Measurements from ENCODE around the gene KDM4B. TPM values are rescaled to one million over a fixed set of nuclear protein-coding genes. Genes with fewer than 3 reads are reported as not detected.

Gene KDM4B
- total RNA-seq, 1 donor from 2014 or later, result 43.7 TPM

DNA sequence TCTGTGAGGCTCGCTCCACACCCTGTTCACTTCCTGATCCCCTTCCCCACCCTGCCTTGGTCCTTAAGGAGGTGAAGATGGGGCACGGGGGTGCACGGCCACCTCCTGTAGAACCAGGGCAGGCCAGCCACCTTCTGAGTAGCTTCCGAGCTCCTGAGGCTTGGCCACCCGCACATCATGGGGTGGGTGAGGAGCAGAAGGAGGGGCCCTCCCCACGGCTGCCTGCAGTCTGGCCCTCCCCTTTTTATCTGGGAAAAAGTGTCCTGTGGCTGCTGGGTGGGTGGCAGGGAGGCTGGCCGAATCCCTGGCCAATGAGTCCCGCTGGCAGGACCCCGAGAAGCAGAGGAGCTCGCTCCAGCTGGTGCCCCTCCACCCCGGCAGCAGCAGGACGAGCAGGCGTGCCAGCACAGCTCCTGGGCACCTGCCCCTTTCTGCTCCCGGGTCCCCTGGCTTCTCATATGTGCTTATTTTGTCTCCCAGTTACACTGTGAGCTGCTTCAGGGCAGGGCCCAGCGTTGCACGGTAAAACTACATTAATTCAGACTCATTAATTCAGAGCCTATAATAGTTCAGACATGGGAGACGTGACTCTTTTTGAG is 135.0 kb downstream of the KDM4B start:
- intact Hi-C loops (cut with micrococcal nuclease), result no loop called here

- intact Hi-C loops (cut with micrococcal nuclease), result no loop called here
Measured at GRCh38 chr19:5104871-5105351, 136.0 kb downstream of the KDM4B start.

DNA sequence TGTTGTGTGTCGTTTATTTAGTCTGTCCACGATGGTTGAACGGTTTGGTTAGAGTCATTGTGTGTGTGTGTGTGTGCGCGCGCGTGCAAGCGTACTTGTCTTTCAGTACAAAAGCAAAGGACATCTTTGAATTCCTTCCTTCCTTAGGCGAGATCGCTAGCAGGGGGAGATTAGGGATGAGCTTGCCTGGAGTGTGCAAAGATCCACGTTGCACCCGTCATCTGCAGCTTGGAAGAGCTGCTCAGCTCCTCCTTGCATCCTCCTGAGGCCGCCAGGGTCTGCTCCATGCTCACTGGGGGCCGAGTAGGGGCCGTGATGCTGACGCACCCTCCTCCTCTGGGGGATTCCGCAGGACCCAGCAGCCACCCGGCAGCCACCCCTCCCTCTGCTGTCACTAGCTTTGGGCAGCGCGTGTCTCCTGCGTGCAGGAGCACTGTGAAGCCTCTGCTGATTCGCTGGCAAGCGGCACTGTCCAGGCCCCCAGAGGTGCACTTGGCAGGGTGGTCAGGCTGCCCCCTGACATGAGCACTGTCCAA is 137.3 kb downstream of the KDM4B start:
- intact Hi-C loops (cut with micrococcal nuclease), result no loop called here

DNA sequence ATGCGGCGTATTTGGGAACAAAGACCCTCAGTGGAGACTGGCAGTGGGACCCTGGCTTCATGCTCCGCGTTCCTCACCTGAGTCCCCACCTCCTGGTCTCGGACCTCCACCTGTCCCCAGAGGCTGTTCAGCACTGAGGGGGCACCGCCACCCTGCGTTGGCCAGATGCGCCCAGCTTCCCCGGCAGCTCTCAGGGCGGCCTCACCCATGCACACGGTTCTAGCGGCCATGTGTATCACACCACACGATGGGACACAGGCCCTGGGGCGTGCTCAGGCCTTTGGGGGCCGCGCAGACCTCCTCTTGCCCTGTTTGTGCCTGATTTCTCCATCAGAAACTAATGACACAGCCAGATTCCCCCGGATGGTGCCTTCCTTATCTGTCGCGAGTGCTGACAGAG is 138.1 kb downstream of the KDM4B start:
- intact Hi-C loops (cut with micrococcal nuclease), result no loop called here

DNA sequence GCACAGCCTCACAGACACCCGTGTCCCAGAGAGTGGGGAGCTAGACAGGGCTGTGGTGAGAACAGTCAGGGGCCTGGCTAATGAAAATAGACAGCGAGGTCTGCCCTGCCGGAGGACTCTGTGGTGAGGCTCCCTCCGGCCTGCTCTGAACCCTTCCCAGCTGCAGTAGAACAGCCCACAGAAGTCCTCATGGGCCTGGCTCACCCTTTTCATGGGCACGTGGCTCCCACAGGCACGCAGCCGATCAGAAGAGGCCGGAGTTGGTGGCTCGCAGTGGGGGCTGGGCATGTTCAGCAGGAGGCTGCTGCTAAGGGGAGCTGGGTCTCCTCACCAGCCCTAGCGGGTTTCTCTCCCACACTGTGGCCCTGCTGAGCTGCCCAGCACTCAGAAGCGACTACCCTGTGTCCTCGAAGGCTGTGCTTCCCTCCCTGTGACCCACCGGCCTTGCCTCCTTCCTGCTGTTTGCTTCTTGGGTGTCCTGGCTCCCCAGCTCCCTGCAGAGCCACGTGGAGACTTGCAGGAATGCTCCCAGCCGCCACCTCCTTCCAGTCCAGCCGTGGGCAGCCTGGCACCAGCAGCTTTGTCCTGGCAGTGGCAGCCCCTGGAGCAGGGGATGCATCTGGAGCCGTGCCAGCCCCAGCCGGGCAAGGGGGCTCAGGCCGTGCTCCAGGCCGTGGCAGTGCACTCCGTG is 138.7 kb downstream of the KDM4B start:
- intact Hi-C loops (cut with micrococcal nuclease), result no loop called here

GRCh38 chr19:5108123-5108596 is 139.2 kb downstream of the KDM4B start:
- intact Hi-C loops (cut with micrococcal nuclease), result no loop called here

DNA sequence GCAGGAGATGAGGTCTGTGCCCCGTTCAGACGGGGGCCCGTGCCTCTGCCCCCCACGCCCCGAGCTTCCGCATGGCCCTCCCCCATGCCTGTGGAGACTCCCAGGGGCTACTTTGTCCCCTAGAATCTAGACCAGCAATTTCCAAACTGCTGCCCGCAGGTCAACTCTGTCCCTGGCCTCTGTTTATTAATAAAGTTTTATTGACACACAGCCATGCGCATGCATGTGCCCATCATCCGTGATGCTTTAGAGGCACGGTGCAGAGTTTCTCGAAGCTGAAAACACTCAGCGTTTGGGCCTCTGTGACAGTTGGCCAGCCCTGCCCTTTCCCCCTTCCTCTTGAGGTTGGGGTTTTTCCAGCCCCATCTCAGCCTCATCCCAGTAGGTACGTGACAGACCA is 140.0 kb downstream of the KDM4B start:
- intact Hi-C loops (cut with micrococcal nuclease), result no loop called here

DNA sequence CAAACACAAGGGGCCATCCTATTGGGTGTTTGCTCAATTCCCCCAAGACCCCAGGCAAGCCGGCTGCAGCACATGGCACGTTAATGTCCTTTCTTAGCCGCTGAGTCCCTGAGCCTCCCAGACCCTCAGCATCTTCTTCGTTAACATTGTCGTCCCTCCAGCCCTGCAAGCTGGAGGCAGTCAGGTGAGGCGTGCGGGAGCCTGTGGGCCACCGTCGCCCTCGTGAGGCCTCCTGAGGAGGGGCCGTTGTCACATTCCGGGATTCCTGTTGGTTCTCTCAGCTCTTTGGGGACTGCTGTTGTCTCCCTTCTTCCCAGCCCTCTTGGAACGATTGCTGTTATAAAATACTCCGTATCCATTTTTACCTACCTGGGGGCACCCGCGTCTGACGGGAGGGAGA is 140.6 kb downstream of the KDM4B start:
- intact Hi-C loops (cut with micrococcal nuclease), result no loop called here

DNA sequence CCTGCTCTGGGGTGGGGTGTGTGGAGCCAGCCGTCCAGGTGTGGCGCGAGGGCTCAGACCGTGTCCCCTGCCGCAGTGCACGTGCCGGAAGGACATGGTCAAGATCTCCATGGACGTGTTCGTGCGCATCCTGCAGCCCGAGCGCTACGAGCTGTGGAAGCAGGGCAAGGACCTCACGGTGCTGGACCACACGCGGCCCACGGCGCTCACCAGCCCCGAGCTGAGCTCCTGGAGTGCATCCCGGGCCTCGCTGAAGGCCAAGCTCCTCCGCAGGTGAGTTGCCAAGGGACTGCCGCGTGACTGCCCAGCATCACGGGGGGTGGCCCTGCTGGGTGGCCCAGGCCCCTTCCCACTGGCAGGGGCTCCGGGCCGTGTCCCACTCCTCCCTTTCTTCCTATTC is 141.6 kb downstream of the KDM4B start:
- intact Hi-C loops (cut with micrococcal nuclease), result no loop called here

- intact Hi-C loops (cut with micrococcal nuclease), result no loop called here
Measured at GRCh38 chr19:5111051-5111450, 142.1 kb downstream of the KDM4B start.

DNA sequence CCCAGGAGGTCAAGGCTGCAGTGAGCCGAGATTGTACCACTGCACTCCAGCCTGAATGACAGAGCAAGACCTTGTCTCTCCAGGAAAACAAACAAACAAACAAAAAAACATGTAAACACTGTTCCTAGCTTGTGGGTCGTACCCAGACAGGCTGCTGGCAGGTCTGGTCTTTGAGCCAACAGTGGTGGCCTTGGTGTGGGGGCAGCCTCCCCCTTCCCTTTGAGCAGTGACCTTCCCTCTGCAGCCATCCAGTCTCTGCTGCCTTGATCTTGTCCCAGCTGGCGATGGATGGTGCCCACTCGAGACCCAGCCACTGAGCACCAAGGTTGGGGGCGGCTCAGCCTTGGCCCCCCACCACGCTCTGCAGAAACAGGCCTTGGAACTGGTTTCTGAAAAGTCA is 143.3 kb downstream of the KDM4B start:
- intact Hi-C loops (cut with micrococcal nuclease), result no loop called here

DNA sequence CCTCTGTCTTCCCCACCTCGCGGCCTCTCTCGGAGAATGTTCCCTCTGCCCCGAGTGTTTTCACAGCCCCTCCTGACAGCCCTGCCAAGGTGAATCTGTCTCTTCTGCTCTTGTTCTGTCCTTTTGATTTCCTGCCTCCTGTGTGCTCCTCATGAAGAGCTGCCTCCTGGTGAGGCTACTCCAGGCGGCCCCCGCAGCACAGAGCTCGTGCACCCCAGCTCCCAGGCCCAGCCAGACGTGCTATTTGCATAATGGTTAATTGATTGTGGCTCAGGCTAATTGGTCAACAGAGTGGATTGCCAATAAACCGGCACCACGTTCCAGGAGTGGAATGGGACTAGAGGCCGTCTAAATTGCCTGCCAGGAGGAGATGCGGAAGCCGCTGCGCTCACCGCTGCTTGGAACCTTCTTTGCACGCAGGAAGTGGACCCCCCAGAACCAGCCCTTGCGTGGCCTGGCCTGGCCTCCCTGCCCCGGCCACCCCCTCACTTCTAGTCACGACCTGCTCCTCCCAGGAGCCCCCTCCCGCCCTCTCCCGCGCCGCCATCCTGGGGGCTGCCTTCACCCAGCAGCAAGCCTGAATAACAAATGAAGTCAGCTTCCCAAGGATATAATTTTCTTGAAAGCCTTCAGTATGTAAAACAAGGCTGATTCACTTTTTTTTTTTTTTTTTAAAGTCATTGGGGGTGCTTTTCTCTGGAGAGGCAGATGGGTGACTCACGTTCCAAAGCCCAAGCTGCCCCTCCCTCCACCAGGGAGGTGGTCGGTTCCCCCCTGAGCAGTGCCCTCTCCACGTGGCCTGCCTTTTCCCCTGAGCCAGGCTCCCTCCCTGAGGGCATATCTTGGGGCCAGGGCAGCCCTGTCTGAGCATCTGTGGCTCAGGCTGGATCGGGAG is 144.0 kb downstream of the KDM4B start:
- intact Hi-C loops (cut with micrococcal nuclease), result no loop called here

GRCh38 chr19:5113633-5114586 is 145.0 kb downstream of the KDM4B start:
- intact Hi-C loops (cut with micrococcal nuclease), result no loop called here

GRCh38 chr19:5114727-5115126 is 145.8 kb downstream of the KDM4B start:
- intact Hi-C loops (cut with micrococcal nuclease), result no loop called here

DNA sequence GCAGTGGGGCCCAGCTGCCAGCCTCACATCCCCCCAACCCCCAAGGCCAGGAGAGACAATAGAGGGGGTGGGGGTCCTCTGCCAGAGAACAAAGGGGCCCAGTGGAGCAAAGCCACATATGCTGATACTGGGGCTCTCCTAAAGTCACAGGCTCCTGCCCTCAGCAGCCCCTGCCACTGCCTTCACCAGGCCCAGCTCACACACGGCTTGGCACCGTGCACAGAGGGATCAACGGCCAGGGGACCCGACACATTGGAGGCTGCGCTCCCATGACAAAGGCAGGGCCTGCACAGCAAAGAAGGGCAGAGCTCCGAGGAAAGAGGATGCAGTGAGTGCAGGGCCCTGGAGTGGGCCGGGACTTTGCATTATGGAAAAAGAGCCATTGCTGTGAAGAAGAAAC is 146.4 kb downstream of the KDM4B start:
- intact Hi-C loops (cut with micrococcal nuclease), result no loop called here

DNA sequence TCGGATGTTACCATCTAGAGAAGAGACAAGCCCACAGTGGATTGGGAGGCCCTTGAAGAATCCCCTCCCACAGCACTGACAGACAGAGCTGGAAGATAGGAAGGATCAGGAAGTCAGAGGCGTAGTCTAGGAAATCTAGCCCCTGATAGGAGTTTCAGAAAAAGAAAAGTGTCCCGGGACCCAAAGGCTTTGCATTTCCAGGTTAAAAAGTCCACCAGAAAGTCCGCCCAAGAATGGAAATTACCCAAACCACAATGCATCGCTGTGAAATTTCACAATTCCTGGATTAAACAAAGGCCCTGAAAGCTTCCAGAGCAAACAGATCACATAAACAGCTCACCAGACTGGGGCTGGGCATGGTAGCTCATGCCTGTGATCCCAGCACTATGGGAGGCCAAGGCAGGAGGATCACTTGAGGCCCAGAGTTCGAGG is 146.9 kb downstream of the KDM4B start:
- intact Hi-C loops (cut with micrococcal nuclease), result no loop called here

GRCh38 chr19:5116292-5116691 is 147.4 kb downstream of the KDM4B start:
- intact Hi-C loops (cut with micrococcal nuclease), result no loop called here

GRCh38 chr19:5117421-5117820 is 148.5 kb downstream of the KDM4B start:
- intact Hi-C loops (cut with micrococcal nuclease), result no loop called here

- intact Hi-C loops (cut with micrococcal nuclease), result no loop called here
Measured at GRCh38 chr19:5118026-5118425, 149.1 kb downstream of the KDM4B start.

GRCh38 chr19:5119297-5119998 is 150.5 kb downstream of the KDM4B start:
- intact Hi-C loops (cut with micrococcal nuclease), result no loop called here
